ENCODE results near the gene UGT1A7.

UGT1A7 gene

GRCh38 chr2:233801357-233802131 is 119.8 kb downstream of the UGT1A7 start:
- TF ChIP-seq, protein P1, sequence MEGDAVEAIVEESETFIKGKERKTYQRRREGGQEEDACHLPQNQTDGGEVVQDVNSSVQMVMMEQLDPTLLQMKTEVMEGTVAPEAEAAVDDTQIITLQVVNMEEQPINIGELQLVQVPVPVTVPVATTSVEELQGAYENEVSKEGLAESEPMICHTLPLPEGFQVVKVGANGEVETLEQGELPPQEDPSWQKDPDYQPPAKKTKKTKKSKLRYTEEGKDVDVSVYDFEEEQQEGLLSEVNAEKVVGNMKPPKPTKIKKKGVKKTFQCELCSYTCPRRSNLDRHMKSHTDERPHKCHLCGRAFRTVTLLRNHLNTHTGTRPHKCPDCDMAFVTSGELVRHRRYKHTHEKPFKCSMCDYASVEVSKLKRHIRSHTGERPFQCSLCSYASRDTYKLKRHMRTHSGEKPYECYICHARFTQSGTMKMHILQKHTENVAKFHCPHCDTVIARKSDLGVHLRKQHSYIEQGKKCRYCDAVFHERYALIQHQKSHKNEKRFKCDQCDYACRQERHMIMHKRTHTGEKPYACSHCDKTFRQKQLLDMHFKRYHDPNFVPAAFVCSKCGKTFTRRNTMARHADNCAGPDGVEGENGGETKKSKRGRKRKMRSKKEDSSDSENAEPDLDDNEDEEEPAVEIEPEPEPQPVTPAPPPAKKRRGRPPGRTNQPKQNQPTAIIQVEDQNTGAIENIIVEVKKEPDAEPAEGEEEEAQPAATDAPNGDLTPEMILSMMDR (IDR thresholded peaks at IDR 0.05; ENCODE audit: extremely low read depth, missing control alignments) = no peak
- DNase-seq (ENCODE audit: low spot score) = no peak

DNA sequence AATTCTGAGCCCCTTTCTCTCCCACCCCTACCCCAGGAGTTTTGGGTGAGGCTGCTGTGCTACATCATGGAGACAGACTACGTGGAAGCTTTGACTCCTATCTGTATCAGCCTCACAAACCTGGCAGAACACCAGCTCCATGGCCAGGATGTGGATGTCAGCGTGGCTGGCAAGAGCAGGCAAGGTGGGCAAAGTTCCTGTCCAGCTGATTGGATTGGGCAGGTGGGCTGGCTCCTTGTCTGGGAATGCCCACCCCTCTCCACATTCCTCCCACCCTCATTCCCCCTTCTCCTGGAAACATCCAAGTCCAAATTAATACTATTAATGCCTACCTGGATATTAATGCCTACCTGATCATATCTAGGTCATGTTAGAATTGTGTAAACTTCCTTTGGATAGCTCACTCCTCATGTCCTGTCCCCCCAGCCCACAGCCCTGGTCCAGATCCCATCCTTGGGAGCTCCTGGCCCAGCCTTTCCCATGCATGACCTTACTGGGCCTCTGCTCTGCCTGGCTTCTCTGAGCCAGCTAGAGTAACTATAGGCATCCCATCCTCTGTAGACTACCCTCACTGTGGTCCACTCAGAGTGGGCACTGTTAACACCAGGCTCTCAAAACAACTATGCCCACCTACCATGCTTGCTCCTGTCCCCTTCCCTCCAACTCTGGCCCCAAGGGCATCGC is 120.6 kb downstream of the UGT1A7 start:
- TF ChIP-seq, protein P1 (IDR thresholded peaks at IDR 0.05; ENCODE audit: extremely low read depth, missing control alignments) = no peak
- DNase-seq (ENCODE audit: low spot score) = no peak

- TF ChIP-seq, protein P1 (IDR thresholded peaks at IDR 0.05; ENCODE audit: extremely low read depth, missing control alignments) = no peak
- DNase-seq (ENCODE audit: low spot score) = no peak
These were observed 121.7 kb downstream of the UGT1A7 start for GRCh38 chr2:233803292-233803911.

DNA sequence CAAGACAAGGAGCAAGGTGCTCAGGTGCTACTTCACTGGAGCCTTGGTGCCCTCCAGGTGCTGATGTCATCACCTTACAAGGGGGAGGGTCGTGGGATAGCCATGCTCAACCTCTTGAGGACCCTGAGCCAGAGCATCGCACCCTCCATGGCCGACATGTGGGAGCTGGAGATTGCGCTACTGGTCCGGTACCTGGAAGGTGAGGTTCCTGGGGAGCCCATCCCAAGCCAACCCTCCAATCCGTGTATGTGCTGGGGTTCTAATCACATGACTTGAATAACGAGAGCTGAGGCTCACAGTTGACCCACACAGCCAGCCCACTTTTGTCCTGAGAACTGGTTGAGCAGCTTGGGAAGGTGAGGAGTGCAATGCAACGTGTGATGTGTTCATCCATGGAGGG is 122.3 kb downstream of the UGT1A7 start:
- no peak for DNase-seq (ENCODE audit: low spot score)
- TF ChIP-seq, protein P1 (IDR thresholded peaks at IDR 0.05; ENCODE audit: extremely low read depth, missing control alignments) = no peak

DNA sequence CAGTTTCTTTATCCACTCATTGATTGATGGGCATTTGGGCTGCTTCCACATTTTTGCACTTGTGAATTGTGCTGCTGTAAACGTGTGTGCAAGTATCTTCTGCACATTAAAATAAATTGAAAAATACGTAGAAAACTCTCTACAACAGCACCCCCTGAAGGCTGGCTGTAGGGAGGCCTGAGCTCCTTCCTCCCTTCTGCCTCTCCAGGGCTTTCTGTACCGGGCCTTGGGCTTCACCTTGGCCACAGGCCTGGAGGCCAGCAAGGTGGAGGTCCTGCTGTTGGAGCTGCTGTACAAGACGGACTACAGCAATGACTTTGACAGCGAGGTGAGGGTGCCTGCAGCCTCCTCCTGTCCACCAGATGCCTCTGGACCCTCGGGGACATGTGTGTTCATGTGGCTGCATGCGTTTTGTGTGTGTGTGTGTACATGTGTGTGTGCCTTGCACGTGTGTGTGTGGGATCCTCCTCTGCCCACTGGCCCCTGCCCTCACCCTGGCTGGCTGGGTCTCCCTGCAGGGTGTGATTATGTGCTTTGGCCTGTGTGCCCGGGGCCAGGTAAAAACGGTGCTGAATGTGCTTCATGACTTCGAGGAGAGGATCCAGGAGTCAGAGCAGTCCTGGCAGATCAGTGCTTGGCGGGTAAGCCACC is 125.6 kb downstream of the UGT1A7 start:
- TF ChIP-seq, protein P1 (IDR thresholded peaks at IDR 0.05; ENCODE audit: extremely low read depth, missing control alignments) = no peak
- no peak for DNase-seq (ENCODE audit: low spot score)

- TF ChIP-seq, protein P1 (IDR thresholded peaks at IDR 0.05; ENCODE audit: extremely low read depth, missing control alignments) = no peak
- DNase-seq (ENCODE audit: low spot score) = no peak
These were observed 126.5 kb downstream of the UGT1A7 start for GRCh38 chr2:233807966-233808935.
